Natural killer cell (primary cell): ENCODE results near the gene SMIM23. TPM values are rescaled to one million over a fixed set of nuclear protein-coding genes. Genes with fewer than 3 reads are reported as not detected.

ENCODE experiments used
- ATAC-seq, 3 donors: fragments of 150-1000 bp in 2 of 3; fragments of 200-7000 bp in 1 of 3; cut with Tn5 transposase; 1 replicate in 1 of 3; 2 replicates in 2 of 3; pipeline ENCODE4 v1.10.0; 2021; ENCODE audit warnings: mild to moderate bottlenecking in 2 of 3, moderate library complexity in 2 of 3
- DNase-seq, 2 donors: peaks; one replicate each; pipeline versions ENCODE4 v3.0.0 to v3.0.0-alpha.2; 2013 to 2021; ENCODE audit warnings: mixed read lengths in 1 of 2
- H3K27ac ChIP-seq: one replicate; pipeline ENCODE4 v1.5.1; 2013; ENCODE audit warnings: mild to moderate bottlenecking, low read length
- H3K27me3 ChIP-seq: one replicate; pipeline ENCODE4 v1.6.1; 2013; ENCODE audit warnings: low read length; ENCODE audit not compliant: control insufficient read depth, insufficient read depth
- H3K36me3 ChIP-seq: one replicate; pipeline ENCODE4 v1.6.1; 2013; ENCODE audit warnings: low read length; ENCODE audit not compliant: control insufficient read depth, insufficient read depth
- H3K4me1 ChIP-seq: one replicate; pipeline ENCODE4 v1.6.1; 2013; ENCODE audit warnings: low read length; ENCODE audit not compliant: control insufficient read depth, insufficient read depth
- H3K4me3 ChIP-seq: one replicate; pipeline ENCODE4 v1.5.1; 2013; ENCODE audit warnings: low read length
- H3K9me3 ChIP-seq: one replicate; pipeline ENCODE4 v1.6.1; 2013; ENCODE audit warnings: low read length; ENCODE audit not compliant: control insufficient read depth, insufficient read depth
- H3K27ac Mint-ChIP-seq, 2 donors: one replicate each; pipeline ENCODE4 v1.8.0; 2022; ENCODE audit warnings: mild to moderate bottlenecking in 2 of 2, mixed read lengths in 2 of 2, moderate library complexity in 1 of 2
- H3K27me3 Mint-ChIP-seq, 2 donors: one replicate each; pipeline ENCODE4 v1.8.0; 2022; ENCODE audit warnings: low read depth in 2 of 2, mixed read lengths in 2 of 2
- H3K36me3 Mint-ChIP-seq: one replicate; pipeline ENCODE4 v1.8.0; 2022; ENCODE audit warnings: mixed read lengths
- H3K4me1 Mint-ChIP-seq, 2 donors: one replicate each; pipeline ENCODE4 v1.8.0; 2022; ENCODE audit warnings: mixed read lengths in 2 of 2
- H3K4me3 Mint-ChIP-seq: one replicate; pipeline ENCODE4 v1.8.0; 2022; ENCODE audit warnings: mild to moderate bottlenecking, moderate library complexity, mixed read lengths
- H3K9me3 Mint-ChIP-seq, 2 donors: one replicate each; pipeline ENCODE4 v1.8.0; 2022; ENCODE audit warnings: mixed read lengths in 2 of 2
- WGBS: methylation state at CpG from one replicate; pipeline ENCODE4 v1.1.7; 2013; ENCODE audit warnings: missing lambda C conversion rate; ENCODE audit not compliant: insufficient coverage; 5-methylcytosine and 5-hydroxymethylcytosine counted together
- intact Hi-C: fragments of 100-400 bp; cut with micrococcal nuclease; formaldehyde crosslinking; loops from one replicate; pipeline ENCODE4 v1.14.2; 2022
- total RNA-seq, 4 donors: library from RNA; stranded (reverse); fragments of 120-200 nt in 1 of 4; gene quantifications; one replicate each; pipeline versions ENCODE4 v1.2.3 to v1.2.4, GENCODE V29; 2013 to 2022
- TF ChIP-seq, protein P1 (sequence below): fragments of 200-600 bp; IDR thresholded peaks from one replicate; pipeline ENCODE4 v1.8.0; 2022; ENCODE audit warnings: antibody characterized with exemption

The SMIM23 gene
- total RNA-seq, 3 donors from 2014 or later (not counting 1 experiment from before 2014, with no cell fraction given): not detected

DNA sequence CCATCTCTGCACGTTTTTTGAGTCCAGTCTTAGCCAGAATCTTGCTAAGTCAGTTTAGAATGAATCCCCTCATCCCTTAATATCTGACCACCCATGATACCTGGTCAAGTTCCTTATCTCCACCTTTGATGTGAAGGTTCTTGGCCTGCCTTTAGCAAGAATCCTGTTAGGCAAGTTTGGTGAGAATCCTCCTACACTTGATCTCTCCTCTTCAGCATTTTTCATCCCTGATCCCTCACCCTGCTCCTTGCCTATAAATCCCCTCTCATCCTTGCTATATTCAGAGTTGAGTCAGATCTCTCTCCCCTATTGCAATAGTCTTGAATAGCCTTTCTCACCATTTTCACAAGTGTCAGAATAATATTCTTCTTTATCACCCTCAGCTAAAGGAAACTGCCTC is 31.0 kb downstream of the SMIM23 start:
- TF ChIP-seq, protein P1, sequence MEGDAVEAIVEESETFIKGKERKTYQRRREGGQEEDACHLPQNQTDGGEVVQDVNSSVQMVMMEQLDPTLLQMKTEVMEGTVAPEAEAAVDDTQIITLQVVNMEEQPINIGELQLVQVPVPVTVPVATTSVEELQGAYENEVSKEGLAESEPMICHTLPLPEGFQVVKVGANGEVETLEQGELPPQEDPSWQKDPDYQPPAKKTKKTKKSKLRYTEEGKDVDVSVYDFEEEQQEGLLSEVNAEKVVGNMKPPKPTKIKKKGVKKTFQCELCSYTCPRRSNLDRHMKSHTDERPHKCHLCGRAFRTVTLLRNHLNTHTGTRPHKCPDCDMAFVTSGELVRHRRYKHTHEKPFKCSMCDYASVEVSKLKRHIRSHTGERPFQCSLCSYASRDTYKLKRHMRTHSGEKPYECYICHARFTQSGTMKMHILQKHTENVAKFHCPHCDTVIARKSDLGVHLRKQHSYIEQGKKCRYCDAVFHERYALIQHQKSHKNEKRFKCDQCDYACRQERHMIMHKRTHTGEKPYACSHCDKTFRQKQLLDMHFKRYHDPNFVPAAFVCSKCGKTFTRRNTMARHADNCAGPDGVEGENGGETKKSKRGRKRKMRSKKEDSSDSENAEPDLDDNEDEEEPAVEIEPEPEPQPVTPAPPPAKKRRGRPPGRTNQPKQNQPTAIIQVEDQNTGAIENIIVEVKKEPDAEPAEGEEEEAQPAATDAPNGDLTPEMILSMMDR: no peak
- Histone ChIP-seq H3K4me1 (no peaks in the 10 kb centered on the region), H3K27me3 (no peaks in the 10 kb centered on the region), H3K9me3 (no peaks in the 10 kb centered on the region), H3K27ac (no peak overlapping the region), H3K36me3 (no peaks in the 10 kb centered on the region), H3K4me3 (no peak overlapping the region)
- intact Hi-C loops: no loop called here
- Mint-ChIP-seq H3K4me1 (no peaks in the 10 kb centered on the region), H3K27me3 (peaks cover 0 to 2% of the 10 kb centered on the region in 2 donors), H3K9me3 (no peaks in the 10 kb centered on the region), H3K4me3 (no peak overlapping the region), H3K36me3 (no peaks in the 10 kb centered on the region), H3K27ac (no peak overlapping the region)
- DNase-seq: no peak
- ATAC-seq: no peak
- 63% methylated on average over 1 of the region's 1 CpG for WGBS

DNA sequence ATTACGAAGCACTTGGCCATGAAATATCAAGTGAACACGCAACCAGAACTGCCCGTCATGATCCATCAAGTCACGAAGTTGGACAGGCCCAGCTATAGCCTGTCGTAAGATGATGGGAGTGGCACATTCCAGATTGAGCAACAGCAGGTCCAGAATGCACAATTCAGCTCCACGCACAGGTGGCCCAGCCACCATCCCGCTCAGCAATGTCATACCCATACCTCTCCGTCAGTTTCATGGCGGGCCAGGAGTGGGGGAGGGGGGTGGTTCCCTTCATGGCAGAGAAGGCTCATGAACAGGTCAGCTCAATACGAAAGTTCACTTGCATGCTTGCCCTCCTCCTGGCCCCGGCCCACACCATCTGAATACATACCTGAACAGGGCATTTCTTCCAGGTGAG is 34.9 kb downstream of the SMIM23 start:
- Mint-ChIP-seq H3K27ac (no peak overlapping the region), H3K27me3 (peaks cover 0 to 2% of the 10 kb centered on the region in 2 donors), H3K4me3 (no peak overlapping the region), H3K9me3 (no peaks in the 10 kb centered on the region), H3K36me3 (no peaks in the 10 kb centered on the region), H3K4me1 (no peaks in the 10 kb centered on the region)
- Histone ChIP-seq H3K4me1 (no peaks in the 10 kb centered on the region), H3K36me3 (no peaks in the 10 kb centered on the region), H3K9me3 (no peaks in the 10 kb centered on the region), H3K4me3 (no peak overlapping the region), H3K27me3 (no peaks in the 10 kb centered on the region), H3K27ac (no peak overlapping the region)
- intact Hi-C loops: no loop called here
- TF ChIP-seq, protein P1: no peak
- ATAC-seq: no peak
- 91% methylated on average over 7 of the region's 11 CpGs for WGBS
- DNase-seq: no peak

DNA sequence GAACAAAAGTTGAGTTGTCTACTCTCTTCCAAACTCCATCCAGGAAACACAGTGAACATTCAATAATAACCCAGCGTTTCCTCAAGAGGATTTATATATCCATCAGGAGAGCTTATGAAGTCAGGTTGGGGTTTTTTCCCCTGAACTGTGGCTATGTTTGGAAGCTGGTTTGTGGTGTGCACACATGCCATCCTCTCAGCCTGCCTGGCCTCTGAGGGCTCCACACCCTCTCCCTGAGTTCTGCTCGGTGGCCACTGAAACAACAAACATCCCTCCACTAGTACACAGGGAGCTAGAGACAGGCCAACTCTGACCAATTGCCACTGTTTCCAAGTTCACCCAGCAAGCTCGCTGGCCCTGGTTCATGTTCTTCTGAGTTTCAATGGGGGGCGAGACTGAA is 35.7 kb downstream of the SMIM23 start:
- ATAC-seq: no peak
- H3K4me3 ChIP-seq: no peak overlapping the region
- H3K27me3 ChIP-seq: no peaks in the 10 kb centered on the region
- TF ChIP-seq, protein P1: no peak
- Mint-ChIP-seq H3K27ac (no peak overlapping the region), H3K27me3 (peaks cover 0 to 2% of the 10 kb centered on the region in 2 donors), H3K4me3 (no peak overlapping the region), H3K36me3 (no peaks in the 10 kb centered on the region), H3K9me3 (no peaks in the 10 kb centered on the region), H3K4me1 (no peaks in the 10 kb centered on the region)
- no peaks in the 10 kb centered on the region for H3K4me1 ChIP-seq
- H3K36me3 ChIP-seq: no peaks in the 10 kb centered on the region
- H3K27ac ChIP-seq: no peak overlapping the region
- WGBS: 91% methylated on average over 3 of the region's 4 CpGs
- intact Hi-C loops: no loop called here
- no peaks in the 10 kb centered on the region for H3K9me3 ChIP-seq
- DNase-seq: no peak

DNA sequence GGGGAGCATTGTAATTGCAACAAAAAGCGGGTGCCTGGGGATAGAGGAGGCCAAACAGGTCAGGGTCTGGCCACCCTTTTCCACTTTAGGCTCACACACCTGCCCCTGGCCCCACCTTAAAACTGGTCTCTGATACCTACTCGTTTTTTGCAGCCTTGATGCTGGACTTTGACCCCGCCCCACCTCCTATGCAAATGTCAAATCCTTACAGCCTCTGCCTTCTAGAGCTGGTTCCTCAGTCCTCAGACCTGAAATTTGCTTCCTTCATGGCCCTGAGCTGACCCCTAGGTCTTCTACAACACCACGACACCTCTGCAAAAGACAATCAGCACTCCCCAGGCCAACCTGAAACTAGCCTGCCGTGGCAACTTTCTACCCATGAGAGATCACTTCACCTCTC is 37.7 kb downstream of the SMIM23 start:
- intact Hi-C loops: no loop called here
- H3K36me3 Mint-ChIP-seq: no peaks in the 10 kb centered on the region

More for the DNA sequence above, 37.7 kb downstream of the SMIM23 start:
- DNase-seq (no peak), ATAC-seq (no peak)
- no peak overlapping the region for H3K27ac Mint-ChIP-seq
- peaks cover 0 to 2% of the 10 kb centered on the region in 2 donors for H3K27me3 Mint-ChIP-seq
- Histone ChIP-seq H3K27ac (no peak overlapping the region), H3K27me3 (no peaks in the 10 kb centered on the region), H3K36me3 (no peaks in the 10 kb centered on the region), H3K4me3 (no peak overlapping the region), H3K4me1 (no peaks in the 10 kb centered on the region), H3K9me3 (no peaks in the 10 kb centered on the region)
- no peaks in the 10 kb centered on the region for H3K4me1 Mint-ChIP-seq
- WGBS: 85% methylated on average over 5 of the region's 5 CpGs
- no peak overlapping the region for H3K4me3 Mint-ChIP-seq
- H3K9me3 Mint-ChIP-seq: no peaks in the 10 kb centered on the region
- TF ChIP-seq, protein P1: no peak
